HG02870 (cell line): ENCODE results near the gene KCNH5.

Source experiments
- ATAC-seq: cut with Tn5 transposase; IDR thresholded peaks from one replicate; pipeline ENCODE4 v1.9.1; 2021; ENCODE audit warnings: mild to moderate bottlenecking, moderate library complexity; ENCODE audit not compliant: unreplicated experiment

The KCNH5 gene

GRCh38 chr14:62745496-62745895 lies 299.8 kb downstream of the KCNH5 start:
- ATAC-seq: no peak

GRCh38 chr14:62743560-62743959 lies 301.7 kb downstream of the KCNH5 start:
- ATAC-seq: no peak

- no peak for ATAC-seq
Observed at GRCh38 chr14:62743118-62743517, 302.1 kb downstream of the KCNH5 start.

DNA sequence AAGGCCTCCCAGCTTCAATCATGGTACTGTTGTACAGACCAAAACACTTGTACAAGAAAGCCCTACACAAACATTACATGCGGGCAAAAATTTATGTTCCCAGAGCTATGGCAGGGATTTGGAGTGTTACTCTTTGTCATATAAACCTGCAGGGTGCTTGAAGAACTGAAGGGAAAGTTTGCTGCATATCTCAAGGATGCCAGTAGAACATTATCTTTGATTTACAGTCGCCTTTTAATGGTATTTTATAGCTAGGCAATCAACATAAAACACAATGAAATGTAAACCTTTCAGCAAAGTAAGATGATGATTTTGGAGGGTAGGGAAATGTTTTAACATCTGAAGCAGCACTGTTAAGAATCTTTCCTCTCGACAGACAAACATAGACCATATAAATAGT lies 305.6 kb downstream of the KCNH5 start:
- no peak for ATAC-seq

GRCh38 chr14:62736048-62737043 lies 308.9 kb downstream of the KCNH5 start:
- no peak for ATAC-seq

GRCh38 chr14:62734831-62735230 lies 310.4 kb downstream of the KCNH5 start:
- no peak for ATAC-seq

- ATAC-seq: no peak
Observed at GRCh38 chr14:62722406-62722805, 322.9 kb downstream of the KCNH5 start.

GRCh38 chr14:62718629-62719028 lies 326.6 kb downstream of the KCNH5 start:
- ATAC-seq: no peak

- no peak for ATAC-seq
Observed at GRCh38 chr14:62711351-62712023, 333.8 kb downstream of the KCNH5 start.

DNA sequence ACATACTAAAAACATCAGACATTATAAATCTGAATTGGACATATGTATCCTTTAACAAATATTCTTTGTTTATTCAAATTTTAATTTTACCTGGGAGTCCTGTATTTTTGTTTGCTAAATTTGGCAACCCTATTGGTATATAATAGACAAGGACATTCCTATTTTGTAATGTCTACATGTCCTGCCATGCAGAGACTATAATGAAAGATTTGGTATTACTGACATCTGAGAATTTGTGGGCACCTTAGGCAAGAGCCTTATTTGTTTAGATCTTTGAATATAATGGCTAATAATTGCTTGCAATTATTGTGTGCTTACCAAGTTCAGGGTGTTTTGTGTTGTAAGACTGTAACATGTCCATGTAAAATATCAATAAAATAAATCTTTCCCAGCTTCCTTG lies 334.4 kb downstream of the KCNH5 start:
- no peak for ATAC-seq

GRCh38 chr14:62709773-62710172 lies 335.5 kb downstream of the KCNH5 start:
- ATAC-seq: no peak

GRCh38 chr14:62706217-62706616 lies 339.0 kb downstream of the KCNH5 start:
- no peak for ATAC-seq

DNA sequence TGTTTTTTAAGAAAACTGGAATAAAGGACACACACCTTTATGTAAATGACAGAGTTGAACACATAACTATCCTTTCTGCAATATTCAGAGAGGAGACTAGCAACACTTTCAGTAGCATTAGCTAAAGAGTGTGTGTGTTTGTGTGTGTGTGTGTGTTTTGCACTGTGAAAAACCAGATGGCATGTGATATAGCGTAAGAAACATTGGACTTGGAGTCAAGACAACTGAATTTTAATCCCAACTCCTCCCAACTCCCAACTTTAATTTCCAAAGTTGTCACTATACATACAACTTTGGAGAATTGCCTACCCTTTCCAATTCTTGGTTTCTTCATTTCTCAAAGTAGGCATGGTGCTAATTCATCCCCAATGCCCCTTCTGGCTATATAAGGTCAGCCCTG lies 347.8 kb downstream of the KCNH5 start:
- ATAC-seq: no peak

DNA sequence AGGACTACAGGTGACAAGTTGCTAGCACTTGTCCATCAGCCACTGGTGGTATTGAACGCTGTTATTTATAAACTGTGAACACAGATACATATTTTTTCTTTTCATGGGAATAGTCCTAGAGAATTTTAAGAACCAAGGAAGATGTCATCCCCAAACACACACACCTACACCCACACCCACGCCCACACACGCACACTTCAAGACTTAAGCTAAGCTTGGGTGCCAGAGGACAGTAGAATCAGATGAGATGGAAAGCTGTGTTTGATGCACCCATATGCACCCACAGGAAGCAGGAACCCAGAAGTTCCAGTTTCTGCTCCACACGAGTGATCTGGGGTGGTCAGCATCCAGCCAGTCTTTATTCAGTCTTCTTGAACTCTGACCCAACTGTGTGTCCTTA lies 348.3 kb downstream of the KCNH5 start:
- no peak for ATAC-seq

- ATAC-seq: no peak
Observed at GRCh38 chr14:62696331-62696924, 348.8 kb downstream of the KCNH5 start.

DNA sequence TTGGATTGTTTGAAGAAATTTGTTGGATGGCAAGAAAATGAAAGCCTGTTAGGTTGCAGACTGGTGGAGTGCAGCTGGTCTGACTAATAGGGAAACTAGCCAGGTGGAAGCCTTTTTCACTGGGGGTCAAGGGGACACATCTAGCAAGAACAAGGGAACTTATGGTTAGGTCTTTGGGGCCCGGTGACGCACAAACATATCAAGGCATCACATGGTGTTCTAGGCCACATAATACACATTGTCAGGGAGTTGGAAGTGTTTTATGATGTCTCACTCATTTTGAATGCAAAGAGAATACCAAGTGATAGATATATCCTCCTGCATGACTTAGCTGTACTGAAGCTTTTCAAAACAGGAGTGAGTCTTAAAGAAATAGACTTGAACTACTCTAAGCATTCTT lies 351.2 kb downstream of the KCNH5 start:
- no peak for ATAC-seq

- ATAC-seq: no peak
Observed at GRCh38 chr14:62692490-62693106, 352.7 kb downstream of the KCNH5 start.

- ATAC-seq: no peak
Observed at GRCh38 chr14:62691647-62692489, 353.4 kb downstream of the KCNH5 start.

- no peak for ATAC-seq
Observed at GRCh38 chr14:62689733-62690132, 355.5 kb downstream of the KCNH5 start.

DNA sequence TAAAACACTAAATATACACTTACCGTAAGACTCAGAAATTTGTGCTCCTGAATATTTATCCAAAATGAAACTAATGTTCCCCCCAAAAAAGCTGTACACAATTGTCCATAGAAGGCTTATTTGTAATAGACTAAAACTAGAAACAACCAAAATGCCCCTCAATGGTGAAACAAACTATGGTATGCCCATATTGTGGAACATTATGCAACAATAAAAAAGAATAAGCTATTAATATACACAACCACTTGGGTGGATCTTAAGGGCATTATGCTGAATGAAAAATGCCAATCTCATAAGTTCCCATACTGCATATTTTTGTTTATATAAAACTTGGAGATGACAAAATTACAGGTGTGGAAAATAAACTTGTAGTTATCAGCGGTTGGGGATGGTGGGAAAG lies 357.4 kb downstream of the KCNH5 start:
- no peak for ATAC-seq
